K562 (cell line): ENCODE results near the gene KCNK7. TPM values are rescaled to one million over a fixed set of nuclear protein-coding genes. Genes with fewer than 3 reads are reported as not detected.

Source experiments
- ATAC-seq: fragments of 200-7000 bp; cut with Tn5 transposase; 3 replicates; pipeline ENCODE4 v1.9.1; 2020; ENCODE audit warnings: moderate library complexity
- BruUV-seq: library from RNA; stranded (reverse); fragments of 400-500 nt; replicated peaks from 2 replicates; lab custom pipeline; 2021; lab: Mats Ljungman, UMichigan
- CTCF ChIA-PET: fragments of 300-600 bp; formaldehyde crosslinking; extraction: SDS; loops from one replicate; lab custom pipeline; 2021; ENCODE audit warnings: low intra/inter-chr PET ratio; lab: Yijun Ruan, JAX
- POLR2A ChIA-PET: fragments of 300-600, 350-650 bp; sonication (Branson Sonifier 250); formaldehyde crosslinking; extraction: SDS; loops from one replicate; lab custom pipeline; 2021; ENCODE audit warnings: antibody characterized with exemption, inconsistent platforms; lab: Yijun Ruan, JAX
- DNase-seq, 4 experiments: peaks; one replicate each; pipeline versions ENCODE4 v3.0.0 to v3.0.0-alpha.2; 2011 to 2018; ENCODE audit warnings: low spot score in 3 of 4, mixed read lengths in 3 of 4; ENCODE audit errors: extremely low read depth in 1 of 4
- FAIRE-seq: peaks from 2 replicates; lab custom pipeline; 2011; peaks lifted over from hg19 to GRCh38; lab: Jason Lieb, UNC
- H2AFZ ChIP-seq: 2 replicates; pipeline ENCODE4 v1.6.0; 2011; ENCODE audit warnings: low read depth, low read length, control low read depth, inconsistent platforms
- H3K27ac ChIP-seq: fragments of 200-600 bp; 3 replicates; pipeline ENCODE4 v1.8.0; 2011; ENCODE audit warnings: low read depth, mild to moderate bottlenecking, control low read depth, inconsistent platforms, low read length, moderate library complexity, mixed read lengths; ENCODE audit errors: extremely low read depth
- H3K27me3 ChIP-seq, 2 experiments: fragments of 300-600 bp in 1 of 2; 2 replicates in 1 of 2; 3 replicates in 1 of 2; pipeline versions ENCODE4 v1.6.0 to v1.8.0; 2011; ENCODE audit warnings: inconsistent platforms in 2 of 2, low read length in 2 of 2, mild to moderate bottlenecking in 1 of 2, mixed read lengths in 1 of 2, moderate library complexity in 1 of 2; ENCODE audit not compliant: control insufficient read depth in 2 of 2, insufficient read depth in 2 of 2
- H3K36me3 ChIP-seq: fragments of 300-600 bp; 3 replicates; pipeline ENCODE4 v1.8.0; 2011; ENCODE audit warnings: mild to moderate bottlenecking, low read length, inconsistent platforms; ENCODE audit not compliant: control insufficient read depth, insufficient read depth
- H3K4me1 ChIP-seq, 2 experiments: fragments of 200-600 bp in 1 of 2; replicated peaks in 1 of 2; 2 replicates in 1 of 2; 3 replicates in 1 of 2; pipeline versions ENCODE4 v1.5.1 to v1.8.0; 2011; ENCODE audit warnings: inconsistent platforms in 2 of 2, low read length in 2 of 2, mild to moderate bottlenecking in 1 of 2, mixed read lengths in 1 of 2, moderate library complexity in 1 of 2; ENCODE audit not compliant: control insufficient read depth in 2 of 2, insufficient read depth in 2 of 2
- H3K4me2 ChIP-seq: 2 replicates; pipeline ENCODE4 v1.6.1; 2011; ENCODE audit warnings: low read length, control low read depth, inconsistent platforms, mixed read lengths; ENCODE audit not compliant: insufficient read depth
- H3K4me3 ChIP-seq: fragments of 200-600 bp; sonication (generic), shearing (Covaris generic); 2 replicates; pipeline ENCODE4 v1.5.1; 2016; ENCODE audit warnings: control low read depth, inconsistent platforms
- H3K79me2 ChIP-seq: fragments of 200-600 bp; 3 replicates; pipeline ENCODE4 v1.8.0; 2011; ENCODE audit warnings: low read length, inconsistent platforms; ENCODE audit not compliant: control insufficient read depth, insufficient read depth
- H3K9ac ChIP-seq, 2 experiments: 2 replicates each; pipeline versions ENCODE4 v1.6.0 to v1.6.1; 2011; ENCODE audit warnings: low read depth in 2 of 2, low read length in 2 of 2, control low read depth in 1 of 2, inconsistent platforms in 1 of 2, mild to moderate bottlenecking in 1 of 2, mixed read lengths in 1 of 2; ENCODE audit not compliant: insufficient read depth in 1 of 2
- H3K9me1 ChIP-seq: one replicate; pipeline ENCODE4 v1.6.0; 2011; ENCODE audit warnings: inconsistent platforms, mild to moderate bottlenecking, low read length, moderate library complexity; ENCODE audit not compliant: control insufficient read depth, insufficient read depth
- H3K9me3 ChIP-seq: replicated peaks from 2 replicates; pipeline ENCODE4 v1.5.1; 2011; ENCODE audit warnings: low read depth, low read length, inconsistent platforms; ENCODE audit not compliant: control insufficient read depth, insufficient read depth
- H4K20me1 ChIP-seq: replicated peaks from 2 replicates; pipeline ENCODE4 v1.6.1; 2011; ENCODE audit warnings: low read length, inconsistent platforms, mixed read lengths; ENCODE audit not compliant: control insufficient read depth, insufficient read depth
- CCNT2 ChIP-seq: IDR thresholded peaks from 2 replicates; pipeline ENCODE4 v1.6.1; 2011; ENCODE audit warnings: borderline replicate concordance, low read depth, mild to moderate bottlenecking, moderate library complexity, mixed read lengths, low read length; ENCODE audit not compliant: insufficient read length; ENCODE audit errors: extremely low read depth
- CREBBP ChIP-seq: IDR thresholded peaks from one replicate; pipeline ENCODE4 v1.6.1; 2012; ENCODE audit warnings: low read depth, mild to moderate bottlenecking, control low read depth, inconsistent platforms, low read length
- E2F6 ChIP-seq, 2 experiments: IDR thresholded peaks; 2 replicates each; pipeline ENCODE4 v1.6.1; 2011; ENCODE audit warnings: borderline replicate concordance in 1 of 2, control low read depth in 1 of 2, low read depth in 1 of 2, low read length in 1 of 2, mild to moderate bottlenecking in 1 of 2, mixed read lengths in 1 of 2, moderate library complexity in 1 of 2; ENCODE audit not compliant: insufficient read depth in 1 of 2, insufficient read length in 1 of 2, poor library complexity in 1 of 2, severe bottlenecking in 1 of 2; ENCODE audit errors: extremely low read depth in 1 of 2
- ESRRA ChIP-seq: fragments of 450-650 bp; IDR thresholded peaks from 2 replicates; pipeline ENCODE4 v1.6.1; 2014; ENCODE audit warnings: low read depth, mild to moderate bottlenecking, moderate library complexity, borderline replicate concordance
- IRF1 ChIP-seq: sonication (generic); formaldehyde crosslinking; IDR thresholded peaks from 2 replicates; pipeline ENCODE4 v1.8.0; 2022; ENCODE audit warnings: missing genetic modification reagents, mild to moderate bottlenecking, borderline replicate concordance
- MYBL2 ChIP-seq, 2 experiments: fragments of 450-650 bp in 1 of 2; sonication (generic) in 1 of 2; formaldehyde crosslinking in 1 of 2; IDR thresholded peaks; 2 replicates each; pipeline versions ENCODE4 v1.6.1 to v1.8.1; 2017 to 2022; ENCODE audit warnings: borderline replicate concordance in 1 of 2, inconsistent platforms in 1 of 2, low read depth in 1 of 2, mild to moderate bottlenecking in 1 of 2, missing genetic modification reagents in 1 of 2, moderate library complexity in 1 of 2
- NR0B1 ChIP-seq: fragments of 450-650 bp; IDR thresholded peaks from one replicate; pipeline ENCODE4 v1.6.1; 2018; ENCODE audit warnings: mild to moderate bottlenecking, moderate library complexity; ENCODE audit not compliant: partially characterized antibody
- NR2C1 ChIP-seq, 2 experiments: fragments of 450-650 bp; IDR thresholded peaks; 2 replicates each; pipeline ENCODE4 v1.6.1; 2017; ENCODE audit warnings: mild to moderate bottlenecking in 2 of 2, antibody characterized with exemption in 1 of 2, inconsistent platforms in 1 of 2, missing compliant biosample characterization in 1 of 2, missing genetic modification characterization in 1 of 2
- NR2C2 ChIP-seq, 2 experiments: fragments of 200-800 bp in 1 of 2; sonication (Bioruptor generic) in 1 of 2; sonication (generic) in 1 of 2; formaldehyde crosslinking in 1 of 2; IDR thresholded peaks; 2 replicates each; pipeline versions ENCODE4 v1.6.1 to v1.8.0; 2016 to 2022; ENCODE audit warnings: mild to moderate bottlenecking in 1 of 2, missing compliant biosample characterization in 1 of 2, missing genetic modification characterization in 1 of 2, missing genetic modification reagents in 1 of 2
- POLR2AphosphoS2 ChIP-seq: IDR thresholded peaks from 2 replicates; pipeline ENCODE4 v1.6.1; 2012; ENCODE audit warnings: low read length, improper control_type of control experiment
- ZNF512 ChIP-seq: IDR thresholded peaks from 2 replicates; pipeline ENCODE4 v1.6.1; 2016; ENCODE audit warnings: missing genetic modification characterization, missing compliant biosample characterization
- WGBS: fragments of 100-300 bp; shearing (Covaris generic); methylation state at CpG from one replicate; pipeline ENCODE4 v1.1.6; 2016; ENCODE audit warnings: low coverage, mixed read lengths; ENCODE audit not compliant: insufficient coverage; ENCODE audit errors: missing lambda C conversion rate; 5-methylcytosine and 5-hydroxymethylcytosine counted together
- in situ Hi-C: fragments of 300-500 bp; cut with MboI; formaldehyde crosslinking; loops from 4 replicates; pipeline ENCODE4 v1.15.0; 2018; ENCODE audit warnings: inconsistent platforms, mixed read lengths
- intact Hi-C: fragments of 100-400 bp; cut with micrococcal nuclease; formaldehyde crosslinking; loops from 2 replicates; pipeline ENCODE4 v1.14.2; 2022
- polyA plus RNA-seq, 8 experiments: library from polyadenylated mRNA; depleted of rRNA in 4 of 8; stranded (reverse) in 5 of 8; unstranded in 3 of 8; fragments of >200 nt; fragmentation: Nextera tagmentation in 2 of 8; fragmentation: Illumina TruSeq in 1 of 8; extraction: Ambion mirVana in 2 of 8; extraction: Trizol in 1 of 8; gene quantifications; 2 replicates each; pipeline versions ENCODE4 v1.2.1 to v1.2.3, GENCODE V29; 2011 to 2014; ENCODE audit warnings: inconsistent platforms in 1 of 8, missing spikeins in 1 of 8
- total RNA-seq, 7 experiments: library from RNA; depleted of rRNA in 6 of 7; stranded (reverse); fragments of >200 nt in 6 of 7; fragmentation: Illumina TruSeq in 2 of 7; extraction: Trizol in 2 of 7; gene quantifications; 2 replicates each; pipeline versions ENCODE4 v1.2.1 to v1.2.3, GENCODE V29; 2011 to 2021; ENCODE audit warnings: low replicate concordance in 1 of 7

The KCNK7 gene
- total and polyA plus RNA-seq, 9 of the 15 experiments (the other 6 are each of a cell fraction or from before 2014, with no cell fraction given), result 0.07 to 0.40 TPM; not detected in 7

DNA sequence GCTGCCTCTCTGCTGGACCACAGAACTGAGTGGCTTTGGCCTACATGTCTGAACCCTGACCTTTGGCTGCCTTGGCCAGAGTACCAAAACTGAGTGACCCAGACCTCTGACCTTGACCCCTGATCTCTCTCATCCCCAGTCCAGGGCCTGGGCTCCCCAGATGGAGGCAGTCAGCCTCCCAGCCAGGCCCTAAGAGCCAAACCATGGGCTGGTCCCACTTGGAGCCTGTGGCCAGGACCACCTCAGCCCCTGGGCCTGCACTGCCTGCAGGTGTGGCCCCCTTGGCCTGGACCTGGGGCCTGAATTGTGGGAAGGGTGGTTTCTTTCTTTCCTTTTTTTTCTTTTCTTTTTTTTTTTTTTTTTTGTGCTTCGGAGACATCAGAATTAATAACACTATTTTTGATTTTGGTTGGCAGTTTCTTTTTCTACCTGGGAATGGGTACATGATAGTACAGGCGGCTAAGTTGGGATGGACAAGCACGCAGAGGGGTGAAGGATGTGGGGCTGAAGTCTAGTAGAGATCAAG lies 41.5 kb upstream of the KCNK7 start:
- peak overlapping the region; percentile 60 for H3K4me2 ChIP-seq
- BruUV-seq, result no TSS peak
- no peaks in the 10 kb centered on the region for H3K9me3 ChIP-seq
- no peak overlapping the region for H3K4me3 ChIP-seq
- peaks cover 3% of the 10 kb centered on the region; the same call in 1 of the 2 replicates for H4K20me1 ChIP-seq
- ATAC-seq (no peak), DNase-seq (peak in 1 of 4 experiments; percentile 52), FAIRE-seq (no peak)
- H3K36me3 ChIP-seq, result peaks cover 68% of the 10 kb centered on the region; the same call in 2 of the 3 replicates
- H3K9ac ChIP-seq, result peak overlapping the region; percentile 89 to 96; a peak in 3 of 4 replicates
- ChIA-PET CTCF (no interaction called here), POLR2A (interaction anchor here (0.8 to 1.8 kb wide), 3 partner anchors 10 to 18 kb away, joined by 3 to 8 read pairs (median 3); no protein-coding TSS in a partner anchor)
- peaks cover 32 to 90% of the 10 kb centered on the region in 2 experiments for H3K4me1 ChIP-seq
- in situ Hi-C loops (no loop called here), intact Hi-C loops (loop anchor here (2.0 to 5.0 kb wide), 3 partner anchors 22 to 180 kb away; partner anchors contain the start of genes MAP3K11 and PCNX3)
- peak; percentile 85 for TF ChIP-seq NR2C1 (IDR thresholded peaks at IDR 0.05)
- TF ChIP-seq NR2C1 (tag; IDR thresholded peaks at IDR 0.05), result peak; percentile 81
- TF ChIP-seq E2F6 (IDR thresholded peaks at IDR 0.05; ENCODE audit: borderline replicate concordance in 1 of 2, extremely low read depth in 1 of 2, insufficient read depth in 1 of 2, insufficient read length in 1 of 2, low read depth in 1 of 2, low read length in 1 of 2, poor library complexity in 1 of 2, severe bottlenecking in 1 of 2), result no peak
- peak; percentile 73 for TF ChIP-seq ZNF512
- TF ChIP-seq ESRRA, result peak; percentile 59
- no peak for TF ChIP-seq NR0B1
- no peak for TF ChIP-seq CCNT2
- TF ChIP-seq POLR2AphosphoS2, result no peak
- no peak for TF ChIP-seq MYBL2 (IDR thresholded peaks at IDR 0.05; ENCODE audit: low read depth)
- no peak for TF ChIP-seq MYBL2 (CRISPR knock-in tag; IDR thresholded peaks at IDR 0.05; ENCODE audit: borderline replicate concordance)
- 0 out of 2 replicates have a peak, but pooled peaks have one; percentile 41 for TF ChIP-seq NR2C2 (CRISPR knock-in tag; IDR thresholded peaks at IDR 0.05)
- TF ChIP-seq NR2C2 (tag; IDR thresholded peaks at IDR 0.05), result no peak
- TF ChIP-seq IRF1 (CRISPR knock-in tag), result no peak
- TF ChIP-seq CREBBP, result no peak
- 88% methylated on average over 2 of the region's 3 CpGs for WGBS
- H2AFZ ChIP-seq, result peak overlapping the region; percentile 44; the same call in 1 of the 2 replicates
- H3K27me3 ChIP-seq, result no peaks in the 10 kb centered on the region
- peaks cover 20% of the 10 kb centered on the region for H3K79me2 ChIP-seq
- peaks cover 8% of the 10 kb centered on the region for H3K9me1 ChIP-seq
- peak overlapping the region; percentile 93 for H3K27ac ChIP-seq
